Ascending aorta (tissue), 2 donors: ENCODE measurements around the gene LIMK1. TPM values are rescaled to one million over a fixed set of nuclear protein-coding genes. Genes with fewer than 3 reads are reported as not detected.

Experiments
- DNase-seq, 2 donors: peaks; one replicate each; pipeline ENCODE4 v3.0.0-alpha.2; 2019; ENCODE audit warnings: low spot score in 2 of 2
- H3K27ac ChIP-seq, 2 donors: fragments of 200-600 bp; sonication (generic); one replicate each; pipeline ENCODE4 v1.5.1; 2016 to 2017; ENCODE audit warnings: mild to moderate bottlenecking in 1 of 2
- H3K27me3 ChIP-seq: fragments of 200-600 bp; sonication (generic); one replicate; pipeline ENCODE4 v1.5.1; 2017
- H3K36me3 ChIP-seq, 2 donors: fragments of 200-600 bp; sonication (generic); one replicate each; pipeline ENCODE4 v1.5.1; 2016
- H3K4me1 ChIP-seq, 2 donors: fragments of 200-600 bp; sonication (generic); one replicate each; pipeline ENCODE4 v1.5.1; 2016 to 2017; ENCODE audit warnings: mild to moderate bottlenecking in 1 of 2
- H3K4me3 ChIP-seq, 2 donors: fragments of 200-600 bp; sonication (generic); one replicate each; pipeline ENCODE4 v1.5.1; 2016 to 2017; ENCODE audit warnings: mild to moderate bottlenecking in 1 of 2
- H3K9me3 ChIP-seq, 2 donors: fragments of 200-600 bp; sonication (generic); one replicate each; pipeline ENCODE4 v1.5.1; 2016
- intact Hi-C: fragments of 100-400 bp; cut with DNase I; formaldehyde crosslinking; loops from one replicate; pipeline ENCODE4 v1.15.1; 2023
- total RNA-seq: library from RNA; depleted of rRNA; stranded (reverse); fragments of >200 nt; gene quantifications from one replicate; pipeline ENCODE4 v1.1.0, GENCODE V29; 2016
- TF ChIP-seq, protein P1 (sequence below), 3 experiments: fragments of 200-600 bp in 2 of 3; fragments of 450-650 bp in 1 of 3; sonication (generic) in 2 of 3; IDR thresholded peaks; one replicate each; pipeline ENCODE4 v1.5.1; 2016 to 2019; ENCODE audit warnings: antibody characterized with exemption in 3 of 3, mild to moderate bottlenecking in 1 of 3, moderate library complexity in 1 of 3

Gene LIMK1
- total RNA-seq, 1 donor from 2014 or later = 30.0 TPM

DNA sequence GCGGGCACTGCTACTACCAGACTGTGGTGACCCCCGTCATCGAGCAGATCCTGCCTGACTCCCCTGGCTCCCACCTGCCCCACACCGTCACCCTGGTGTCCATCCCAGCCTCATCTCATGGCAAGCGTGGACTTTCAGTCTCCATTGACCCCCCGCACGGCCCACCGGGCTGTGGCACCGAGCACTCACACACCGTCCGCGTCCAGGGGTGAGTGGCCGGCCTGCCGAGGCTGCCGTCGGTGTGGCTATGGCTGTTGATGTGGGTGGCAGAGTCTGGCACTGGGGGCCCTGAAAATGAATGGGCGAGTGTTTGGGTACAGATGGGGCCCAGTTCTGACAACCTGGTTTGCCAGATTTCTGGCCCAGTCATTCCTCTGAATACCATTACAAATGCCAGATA, 15.4 kb downstream of the LIMK1 start:
- Histone ChIP-seq H3K27ac (no peak overlapping the region), H3K36me3 (peaks cover 8 to 38% of the 10 kb centered on the region in 2 donors), H3K9me3 (no peaks in the 10 kb centered on the region), H3K27me3 (no peaks in the 10 kb centered on the region), H3K4me3 (no peak overlapping the region), H3K4me1 (peaks cover 2 to 7% of the 10 kb centered on the region in 2 donors)
- intact Hi-C loops = no loop called here
- DNase-seq = no peak
- TF ChIP-seq, protein P1, sequence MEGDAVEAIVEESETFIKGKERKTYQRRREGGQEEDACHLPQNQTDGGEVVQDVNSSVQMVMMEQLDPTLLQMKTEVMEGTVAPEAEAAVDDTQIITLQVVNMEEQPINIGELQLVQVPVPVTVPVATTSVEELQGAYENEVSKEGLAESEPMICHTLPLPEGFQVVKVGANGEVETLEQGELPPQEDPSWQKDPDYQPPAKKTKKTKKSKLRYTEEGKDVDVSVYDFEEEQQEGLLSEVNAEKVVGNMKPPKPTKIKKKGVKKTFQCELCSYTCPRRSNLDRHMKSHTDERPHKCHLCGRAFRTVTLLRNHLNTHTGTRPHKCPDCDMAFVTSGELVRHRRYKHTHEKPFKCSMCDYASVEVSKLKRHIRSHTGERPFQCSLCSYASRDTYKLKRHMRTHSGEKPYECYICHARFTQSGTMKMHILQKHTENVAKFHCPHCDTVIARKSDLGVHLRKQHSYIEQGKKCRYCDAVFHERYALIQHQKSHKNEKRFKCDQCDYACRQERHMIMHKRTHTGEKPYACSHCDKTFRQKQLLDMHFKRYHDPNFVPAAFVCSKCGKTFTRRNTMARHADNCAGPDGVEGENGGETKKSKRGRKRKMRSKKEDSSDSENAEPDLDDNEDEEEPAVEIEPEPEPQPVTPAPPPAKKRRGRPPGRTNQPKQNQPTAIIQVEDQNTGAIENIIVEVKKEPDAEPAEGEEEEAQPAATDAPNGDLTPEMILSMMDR (IDR thresholded peaks at IDR 0.05) = no peak

DNA sequence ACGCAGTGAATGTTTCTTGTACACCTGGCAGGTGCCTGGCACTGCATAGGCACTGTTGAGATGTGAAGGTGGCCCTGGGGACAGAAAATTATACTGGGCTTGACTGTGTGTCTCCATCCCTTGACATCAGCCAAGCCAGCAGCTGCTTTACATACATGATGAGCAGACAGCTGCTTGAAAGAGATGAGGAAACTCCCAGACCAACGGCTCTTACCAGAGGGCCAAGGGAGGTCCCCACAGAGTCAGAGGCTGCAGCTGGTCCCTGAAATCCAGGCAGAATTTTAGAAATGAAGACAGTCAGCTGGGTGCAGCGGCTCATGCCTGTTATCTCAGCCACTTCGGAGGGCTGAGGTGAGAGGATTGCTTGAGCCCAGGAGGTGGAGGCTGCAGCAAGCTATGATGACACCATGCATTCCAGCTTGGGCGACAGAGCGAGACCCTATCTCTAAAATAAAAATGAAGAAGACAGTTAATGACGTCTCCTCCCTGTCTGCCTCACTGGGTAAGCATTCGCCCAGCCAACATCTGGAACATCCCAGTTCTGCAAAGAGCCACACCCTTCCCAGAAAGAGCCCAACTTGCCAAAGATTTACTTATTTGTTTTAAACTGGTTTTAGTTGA, 17.6 kb downstream of the LIMK1 start:
- intact Hi-C loops = no loop called here
- Histone ChIP-seq H3K36me3 (peaks cover 21 to 46% of the 10 kb centered on the region in 2 donors), H3K4me3 (no peak overlapping the region), H3K4me1 (no peaks in the 10 kb centered on the region), H3K27ac (no peak overlapping the region), H3K9me3 (no peaks in the 10 kb centered on the region), H3K27me3 (no peaks in the 10 kb centered on the region)
- no peak for DNase-seq
- TF ChIP-seq, protein P1 (IDR thresholded peaks at IDR 0.05) = no peak

DNA sequence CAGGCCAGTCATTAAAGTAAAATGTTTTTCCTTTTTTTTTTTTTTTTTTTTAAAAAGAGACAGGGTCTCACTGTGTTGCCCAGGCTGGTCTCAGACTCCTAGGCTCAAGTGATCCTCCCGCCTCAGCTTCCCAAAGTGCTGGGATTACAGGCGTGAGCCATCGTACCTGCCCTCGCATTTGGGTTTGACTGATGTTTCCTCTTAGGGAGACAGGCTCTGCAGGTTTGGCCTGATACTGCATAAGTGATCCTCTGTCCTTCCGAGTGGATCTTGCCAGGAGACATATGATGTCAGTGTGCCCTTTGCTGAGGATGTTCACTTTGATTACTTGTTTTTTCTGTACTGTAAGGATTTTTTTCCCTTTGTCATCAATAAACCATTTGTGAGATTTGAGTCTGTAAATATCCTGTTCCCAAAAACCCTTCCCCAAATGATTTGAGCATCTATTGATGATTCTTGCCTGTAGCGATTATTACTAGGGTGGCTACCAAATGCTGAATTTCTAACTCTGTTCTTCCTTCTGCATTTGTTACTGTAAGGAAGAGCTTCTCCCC, 19.7 kb downstream of the LIMK1 start:
- no peak overlapping the region for H3K4me3 ChIP-seq
- no peak for DNase-seq
- no peak overlapping the region for H3K27ac ChIP-seq

DNA sequence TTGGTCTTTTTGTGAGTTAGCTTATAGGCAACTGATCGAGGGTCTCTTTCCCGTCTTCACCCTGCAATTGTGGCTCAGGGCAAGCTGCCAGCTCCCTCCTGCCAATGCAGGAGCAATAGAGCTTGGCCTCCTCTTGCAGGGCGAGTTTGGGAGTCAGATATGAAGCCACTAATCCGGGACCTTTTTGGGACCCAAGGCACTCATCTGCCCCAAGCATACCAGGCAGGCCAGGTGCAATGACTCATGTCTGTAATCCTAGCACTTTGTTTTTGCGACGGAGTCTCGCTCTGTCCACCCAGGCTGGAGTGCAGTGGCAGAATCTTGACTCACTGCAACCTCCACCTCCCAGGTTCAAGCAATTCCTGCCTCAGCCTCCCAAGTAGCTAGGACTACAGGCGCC, 21.1 kb downstream of the LIMK1 start:
- no peak for DNase-seq
- Histone ChIP-seq H3K4me3 (no peak overlapping the region), H3K36me3 (peaks cover 28 to 58% of the 10 kb centered on the region in 2 donors), H3K27ac (no peak overlapping the region), H3K9me3 (no peaks in the 10 kb centered on the region), H3K4me1 (no peaks in the 10 kb centered on the region), H3K27me3 (no peaks in the 10 kb centered on the region)
- TF ChIP-seq, protein P1 (IDR thresholded peaks at IDR 0.05) = no peak
- intact Hi-C loops = no loop called here

More for the DNA sequence above, 19.7 kb downstream of the LIMK1 start:
- H3K9me3 ChIP-seq = no peaks in the 10 kb centered on the region
- H3K36me3 ChIP-seq = peaks cover 30 to 58% of the 10 kb centered on the region in 2 donors
- H3K4me1 ChIP-seq = no peaks in the 10 kb centered on the region
- H3K27me3 ChIP-seq = no peaks in the 10 kb centered on the region
- TF ChIP-seq, protein P1 (IDR thresholded peaks at IDR 0.05) = no peak
- intact Hi-C loops = no loop called here

DNA sequence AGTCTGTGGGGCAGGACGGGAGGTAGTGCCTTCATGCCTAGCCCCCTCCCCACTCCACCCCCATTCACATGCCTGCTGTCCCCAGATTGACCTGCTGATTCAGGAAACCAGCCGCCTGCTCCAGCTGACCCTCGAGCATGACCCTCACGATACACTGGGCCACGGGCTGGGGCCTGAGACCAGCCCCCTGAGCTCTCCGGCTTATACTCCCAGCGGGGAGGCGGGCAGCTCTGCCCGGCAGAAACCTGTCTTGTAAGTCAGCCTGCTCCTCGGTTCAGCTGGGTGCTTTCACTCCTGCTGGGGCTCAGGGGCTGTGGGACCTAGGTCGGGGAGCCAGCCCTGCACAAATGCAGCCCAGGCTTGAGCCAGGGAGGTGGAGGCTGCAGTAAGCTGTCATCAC, 22.4 kb downstream of the LIMK1 start:
- intact Hi-C loops = no loop called here
- Histone ChIP-seq H3K4me1 (no peaks in the 10 kb centered on the region), H3K9me3 (no peaks in the 10 kb centered on the region), H3K4me3 (no peak overlapping the region), H3K27me3 (no peaks in the 10 kb centered on the region), H3K36me3 (peaks cover 38 to 60% of the 10 kb centered on the region in 2 donors), H3K27ac (no peak overlapping the region)
- no peak for DNase-seq
- TF ChIP-seq, protein P1 (IDR thresholded peaks at IDR 0.05) = no peak
